SHP77 treated with DMSO at 0.1 percent for 48 hours (cell line): Measurements from ENCODE around the gene KRTAP4-11.
"Not testable (repeated sequence)": the region's sequence is repeated elsewhere in the genome, so short reads cannot be mapped to it uniquely, and the experiment has no call there.

Experiments
- DNase-seq: peaks from one replicate; lab custom pipeline; 2025; lab: John Stamatoyannopoulos, UW

Gene KRTAP4-11

GRCh38 chr17:41123991-41124371 is 5.8 kb upstream of the KRTAP4-11 start, which contains the start of gene KRTAP4-12:
KRTAP4-12 (minus strand) TSS chr17:41124182; CDS start chr17:41124122, 60 bp downstream.
- DNase-seq: not testable (repeated sequence)

DNA sequence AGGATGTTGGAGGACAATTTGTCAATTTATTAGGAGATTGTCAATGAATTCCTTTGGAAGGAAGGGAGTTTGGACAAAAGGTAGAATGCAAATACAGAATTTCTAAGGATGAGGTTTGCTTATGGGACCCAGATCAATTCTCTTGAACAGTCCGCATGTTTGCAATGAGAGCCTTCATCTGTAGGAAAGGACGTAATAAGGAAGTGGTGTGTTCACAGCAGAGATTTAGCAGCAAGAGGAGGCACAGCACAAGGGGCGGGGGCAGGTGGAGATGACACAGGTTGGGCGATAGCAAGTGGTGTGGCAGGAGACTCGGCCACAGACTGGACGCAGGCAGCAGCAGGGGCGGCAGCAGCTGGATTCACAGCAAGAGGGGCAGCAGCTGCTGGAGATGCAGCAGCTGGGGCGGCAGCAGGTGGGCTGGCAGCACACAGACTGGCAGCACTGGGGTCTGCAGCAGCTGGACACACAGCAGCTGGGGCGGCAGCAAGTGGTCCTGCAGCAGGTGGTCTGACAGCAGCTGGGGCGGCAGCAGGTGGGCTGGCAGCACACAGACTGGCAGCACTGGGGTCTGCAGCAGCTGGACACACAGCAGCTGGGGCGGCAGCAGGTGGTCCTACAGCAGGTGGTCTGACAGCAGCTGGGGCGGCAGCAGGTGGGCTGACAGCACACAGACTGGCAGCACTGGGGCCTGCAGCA is 5.3 kb upstream of the KRTAP4-11 start:
- DNase-seq: not testable (repeated sequence)

GRCh38 chr17:41121742-41122141 is 3.6 kb upstream of the KRTAP4-11 start:
- no peak for DNase-seq

- not testable (repeated sequence) for DNase-seq
These were observed 1.8 kb upstream of the KRTAP4-11 start for GRCh38 chr17:41119696-41120690.

DNA sequence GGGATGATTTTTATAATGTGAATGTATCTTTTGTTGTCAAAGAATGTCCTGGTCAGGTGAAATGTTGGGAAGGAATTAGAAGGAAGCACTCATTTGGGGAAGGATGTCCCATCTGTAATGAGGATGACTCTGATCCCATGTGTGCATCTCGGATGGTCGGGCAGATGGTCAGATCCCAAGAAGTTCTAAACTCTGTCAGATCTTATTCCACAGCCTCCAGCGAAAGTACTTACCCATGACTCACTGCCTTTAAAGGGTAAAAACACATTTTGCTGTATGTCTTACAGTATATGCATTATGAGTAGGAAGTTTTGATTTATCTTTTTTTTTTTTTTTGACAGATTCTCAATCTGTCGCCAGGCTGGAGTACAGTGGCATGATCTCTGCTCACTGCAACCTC is 548 bp upstream of the KRTAP4-11 start:
- no peak for DNase-seq

- DNase-seq: no peak
These were observed 1.9 kb downstream of the KRTAP4-11 start for GRCh38 chr17:41116297-41116696.

DNA sequence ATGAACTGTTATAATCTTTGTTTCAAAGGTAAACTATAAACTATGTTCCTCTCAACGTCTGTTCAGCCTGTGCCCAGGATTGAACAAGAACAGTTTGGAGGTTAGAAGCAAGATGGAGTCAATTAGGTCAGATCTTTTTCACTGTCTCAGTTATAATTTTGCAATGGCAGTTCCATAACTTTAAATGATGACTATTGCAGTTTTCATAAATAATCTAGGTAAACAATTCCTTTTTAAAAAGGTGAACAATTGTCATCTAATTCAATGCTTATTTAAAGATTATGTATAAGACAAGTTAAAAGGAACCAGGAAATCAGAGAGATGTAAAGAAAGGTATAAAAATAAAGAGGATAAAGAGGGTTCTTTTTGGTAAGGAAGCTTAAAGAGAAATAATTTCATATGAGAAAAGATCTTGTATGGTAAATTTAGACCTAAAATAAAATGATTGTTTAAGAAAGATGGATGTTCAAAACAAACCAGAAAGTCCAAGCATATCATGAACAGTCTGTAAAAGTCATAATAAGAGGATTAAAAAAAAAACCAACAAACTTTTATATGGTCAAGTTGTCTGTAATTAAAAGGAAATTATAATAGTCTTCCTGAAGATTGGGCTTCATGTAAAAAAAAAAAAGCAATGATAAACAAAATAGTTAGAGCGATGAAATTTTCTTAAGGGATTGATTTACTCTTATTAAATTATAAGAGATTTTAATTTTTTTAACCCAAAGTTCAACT is 6.9 kb downstream of the KRTAP4-11 start:
- DNase-seq: no peak

GRCh38 chr17:41108728-41109386 is 9.3 kb downstream of the KRTAP4-11 start:
- DNase-seq: not testable (repeated sequence)

DNA sequence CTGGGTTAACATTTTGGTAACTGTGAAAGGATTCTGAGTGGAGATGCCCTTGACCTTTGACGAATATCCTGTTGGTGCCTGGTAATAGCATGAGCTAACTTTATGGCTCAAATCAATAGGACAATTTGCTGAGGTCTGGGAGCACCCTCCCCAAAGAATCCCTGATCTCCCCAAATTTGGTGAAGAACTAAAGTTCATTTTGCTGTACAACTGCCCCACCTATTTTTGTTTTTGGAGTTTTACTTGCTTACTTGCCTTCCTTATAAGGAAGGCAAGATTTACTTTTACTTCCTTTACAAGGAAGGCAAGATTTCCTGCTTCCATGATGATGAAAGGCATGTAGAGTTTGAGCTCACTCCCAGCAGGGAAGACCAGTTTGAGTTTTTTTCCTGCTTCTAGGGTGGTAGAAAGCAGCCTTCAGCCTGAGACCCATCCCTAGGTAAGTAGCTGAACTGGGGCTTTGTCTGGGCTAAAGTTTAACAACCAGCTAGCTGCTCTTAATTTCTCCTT is 10.2 kb downstream of the KRTAP4-11 start:
- DNase-seq: no peak

DNA sequence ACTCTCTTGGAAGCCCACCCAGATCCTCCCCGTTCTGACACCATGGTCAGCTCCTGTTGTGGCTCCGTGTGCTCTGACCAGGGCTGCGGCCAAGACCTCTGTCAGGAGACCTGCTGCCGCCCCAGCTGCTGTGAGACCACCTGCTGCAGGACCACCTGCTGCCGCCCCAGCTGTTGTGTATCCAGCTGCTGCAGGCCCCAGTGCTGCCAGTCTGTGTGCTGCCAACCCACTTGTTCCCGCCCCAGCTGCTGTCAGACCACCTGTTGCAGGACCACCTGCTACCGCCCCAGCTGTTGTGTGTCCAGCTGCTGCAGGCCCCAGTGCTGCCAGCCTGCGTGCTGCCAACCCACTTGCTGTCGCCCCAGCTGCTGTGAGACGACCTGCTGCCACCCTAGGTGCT is 12.8 kb downstream of the KRTAP4-11 start, which contains the start of gene KRTAP4-9:
Gene KRTAP4-9, plus strand, starts transcription at position 43 of the 400 bp plus-strand sequence. Its CDS starts 0 bp downstream, at position 43.
- not testable (repeated sequence) for DNase-seq

- not testable (repeated sequence) for DNase-seq
These were observed 13.7 kb downstream of the KRTAP4-11 start for GRCh38 chr17:41104386-41105038.

DNA sequence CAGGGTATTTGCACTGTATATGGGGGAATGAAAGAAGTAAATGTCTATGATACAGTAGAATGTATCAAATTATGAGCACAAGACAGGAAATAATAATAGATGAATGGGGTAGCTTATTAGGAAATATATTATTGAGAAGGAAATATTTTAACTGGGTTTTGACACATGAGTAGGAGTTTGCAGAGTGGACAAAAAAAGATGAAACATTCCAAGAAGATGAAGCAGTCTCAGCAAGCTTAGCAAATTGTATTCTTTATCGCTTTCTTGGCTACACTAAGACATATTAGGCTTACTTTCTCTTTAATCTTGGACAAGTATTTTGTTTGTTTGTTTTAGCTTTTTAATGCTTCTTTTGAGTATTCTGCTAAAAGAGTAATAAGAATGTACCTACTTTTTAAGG is 14.3 kb downstream of the KRTAP4-11 start:
- DNase-seq: no peak

DNA sequence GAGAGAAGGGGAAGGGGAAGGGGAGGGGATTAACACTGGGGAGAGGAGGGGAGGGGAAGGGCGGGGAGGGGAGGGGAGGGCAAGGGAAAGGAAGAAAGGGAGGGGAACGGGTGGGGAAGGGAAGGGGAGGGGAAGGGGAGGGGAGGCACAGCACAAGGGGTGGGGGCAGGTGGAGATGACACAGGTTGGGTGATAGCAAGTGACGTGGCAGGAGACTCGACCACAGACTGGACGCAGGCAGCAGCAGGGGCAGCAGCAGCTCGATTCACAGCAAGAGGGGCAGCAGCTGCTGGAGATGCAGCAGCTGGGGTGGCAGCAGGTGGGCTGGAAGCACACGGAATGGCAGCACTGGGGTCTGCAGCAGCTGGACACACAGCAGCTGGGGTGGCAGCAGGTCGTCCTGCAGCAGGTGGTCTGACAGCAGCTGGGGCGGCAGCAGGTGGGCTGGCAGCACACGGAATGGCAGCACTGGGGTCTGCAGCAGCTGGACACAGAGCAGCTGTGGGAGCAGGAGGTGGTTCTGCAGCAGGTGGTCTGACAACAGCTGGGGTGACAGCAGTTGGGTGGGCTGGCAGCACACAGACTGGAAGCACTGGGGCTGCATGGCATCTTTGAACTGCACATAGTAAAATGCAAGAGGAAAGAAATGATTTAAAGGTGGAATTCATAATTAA is 16.4 kb downstream of the KRTAP4-11 start, which contains the start of gene KRTAP4-16:
Gene KRTAP4-16, minus strand, starts transcription at position 624 of the 674 bp plus-strand sequence. Its CDS starts 0 bp downstream, at position 624.
- DNase-seq: no peak

DNA sequence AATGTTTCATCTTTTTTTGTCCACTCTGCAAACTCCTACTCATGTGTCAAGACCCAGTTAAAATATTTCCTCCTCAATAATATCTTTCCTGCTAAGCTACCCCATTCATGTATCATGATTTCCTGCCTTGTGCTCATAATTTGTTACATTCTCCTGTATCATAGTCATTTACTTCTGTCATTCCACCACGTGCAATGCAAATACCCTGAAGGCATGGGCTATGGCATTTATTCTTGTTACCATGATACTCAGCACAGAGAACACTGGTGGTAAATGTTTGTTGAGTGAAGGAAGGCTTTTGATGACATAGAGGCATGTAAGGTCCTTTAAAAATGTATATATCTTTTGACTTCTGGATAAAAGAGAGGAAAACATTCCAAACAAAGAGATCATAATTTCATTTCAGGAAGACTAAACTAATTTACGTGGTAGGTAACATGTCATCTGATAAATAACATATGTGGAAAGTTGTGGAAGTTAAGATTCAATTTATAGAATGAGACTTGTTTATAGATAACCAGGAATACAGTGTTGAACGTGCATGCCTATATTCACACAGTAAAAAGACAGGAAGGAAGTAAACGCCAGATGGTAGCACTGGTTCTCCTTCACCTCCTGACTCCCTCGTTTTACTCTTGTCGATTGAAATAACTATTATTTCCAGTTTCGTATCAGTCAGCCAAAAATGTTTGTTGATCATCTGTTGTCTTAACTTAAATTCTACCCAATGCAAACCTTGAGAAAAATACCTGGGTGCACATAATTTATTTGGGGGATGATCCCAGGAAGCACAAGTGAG is 18.3 kb downstream of the KRTAP4-11 start:
- DNase-seq: not testable (repeated sequence)

DNA sequence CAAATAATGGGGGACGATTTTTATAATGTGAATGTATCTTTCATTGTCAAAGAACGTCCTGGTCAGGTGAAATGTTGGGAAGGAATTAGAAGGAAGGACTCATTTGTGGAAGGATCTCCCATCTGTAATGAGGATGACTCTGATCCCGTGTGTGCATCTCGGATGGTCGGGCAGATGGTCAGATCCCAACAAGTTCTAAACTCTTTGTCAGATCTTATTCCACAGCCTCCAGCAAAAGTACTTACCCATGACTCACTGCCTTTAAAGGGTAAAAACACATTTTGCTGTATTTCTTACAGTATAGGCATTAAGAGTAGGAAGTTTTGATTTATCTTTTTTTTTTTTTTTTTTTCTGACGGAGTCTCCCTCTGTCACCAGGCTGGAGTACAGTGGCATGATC is 19.7 kb downstream of the KRTAP4-11 start:
- no peak for DNase-seq

DNA sequence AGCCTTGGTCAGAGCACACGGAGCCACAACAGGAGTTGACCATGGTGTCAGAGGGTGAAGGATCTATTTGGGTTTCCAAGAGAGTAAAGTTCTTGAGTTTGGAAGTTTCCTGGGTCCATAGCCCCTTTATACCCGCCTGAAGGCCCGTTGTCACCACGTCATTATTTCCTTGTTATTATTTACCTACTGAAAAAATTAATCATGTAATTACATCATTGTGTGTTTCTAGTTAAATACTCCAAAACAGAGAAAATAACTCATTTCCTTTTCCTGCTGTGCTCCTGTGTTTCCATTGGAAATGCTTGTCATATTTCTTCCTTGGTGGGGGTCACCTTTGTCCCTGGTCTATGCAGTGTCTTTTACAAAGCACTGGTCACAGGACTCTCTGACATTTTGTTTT is 20.1 kb downstream of the KRTAP4-11 start, which contains the start of gene KRTAP4-8:
Gene KRTAP4-8, minus strand, starts transcription at position 101 of the 400 bp plus-strand sequence. Its CDS starts 58 bp downstream, at position 43.
- DNase-seq: no peak

DNA sequence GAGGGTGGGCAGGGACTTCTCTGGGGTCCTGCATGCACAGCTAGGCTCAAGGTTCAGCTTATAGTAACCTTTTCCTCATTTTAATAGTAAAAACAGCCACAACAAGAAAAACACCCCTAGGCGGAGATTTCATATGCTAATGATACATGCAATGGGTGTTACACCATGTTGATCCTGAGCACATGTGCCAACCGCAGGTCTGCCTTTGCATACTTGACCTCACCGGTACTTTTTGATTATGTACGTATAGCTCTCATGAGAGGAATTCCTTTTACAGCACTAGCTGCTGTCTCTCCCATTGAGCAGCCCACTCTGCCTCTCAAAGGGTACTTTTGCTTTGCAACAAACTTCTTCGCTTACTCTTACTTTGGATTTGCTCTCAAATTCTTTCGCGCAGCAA is 22.1 kb downstream of the KRTAP4-11 start:
- no peak for DNase-seq

- DNase-seq: not testable (repeated sequence)
These were observed 29.3 kb downstream of the KRTAP4-11 start for GRCh38 chr17:41088760-41089352.
